DND-41 (cell line): ENCODE results near the gene ACER3.
A peak's percentile ranks its signal among the peaks of the same experiment; 100 is the strongest.
"Not testable (repeated sequence)": the region's sequence is repeated elsewhere in the genome, so short reads cannot be mapped to it uniquely, and the experiment has no call there.

Experiments
- ATAC-seq: fragments of 200-7000 bp; cut with Tn5 transposase; 3 replicates; pipeline ENCODE4 v1.9.1; 2021; ENCODE audit warnings: low read depth; ENCODE audit not compliant: insufficient read depth
- DNase-seq: peaks from one replicate; pipeline ENCODE4 v3.0.0-alpha.2; 2020
- H2AFZ ChIP-seq: 2 replicates; pipeline ENCODE4 v1.6.0; 2012; ENCODE audit warnings: low read depth, low read length
- H3K27ac ChIP-seq: 2 replicates; pipeline ENCODE4 v1.5.1; 2012; ENCODE audit warnings: low read length, inconsistent platforms
- H3K27me3 ChIP-seq: fragments of 200-600 bp; sonication (generic); 2 replicates; pipeline ENCODE4 v1.6.0; 2012; ENCODE audit warnings: low read length, mild to moderate bottlenecking, inconsistent platforms; ENCODE audit not compliant: insufficient read depth, poor library complexity
- H3K36me3 ChIP-seq: 2 replicates; pipeline ENCODE4 v1.5.1; 2012; ENCODE audit warnings: low read length, inconsistent platforms; ENCODE audit not compliant: insufficient read depth
- H3K4me1 ChIP-seq: 2 replicates; pipeline ENCODE4 v1.5.1; 2012; ENCODE audit warnings: mild to moderate bottlenecking, low read length; ENCODE audit not compliant: insufficient read depth
- H3K4me2 ChIP-seq: 2 replicates; pipeline ENCODE4 v1.6.0; 2012; ENCODE audit warnings: mild to moderate bottlenecking, moderate library complexity, low read length, inconsistent platforms; ENCODE audit not compliant: insufficient read depth
- H3K4me3 ChIP-seq, 2 experiments: fragments of 200-600 bp in 1 of 2; shearing (Covaris generic) in 1 of 2; 2 replicates each; pipeline ENCODE4 v1.5.1; 2012 to 2016; ENCODE audit warnings: inconsistent platforms in 2 of 2, low read length in 2 of 2, mild to moderate bottlenecking in 2 of 2, low read depth in 1 of 2, moderate library complexity in 1 of 2
- H3K79me2 ChIP-seq: 2 replicates; pipeline ENCODE4 v1.6.0; 2012; ENCODE audit warnings: low read length, inconsistent platforms; ENCODE audit not compliant: insufficient read depth
- H3K9ac ChIP-seq: 2 replicates; pipeline ENCODE4 v1.6.0; 2012; ENCODE audit warnings: low read depth, mild to moderate bottlenecking, inconsistent platforms, low read length, moderate library complexity
- H3K9me3 ChIP-seq: 2 replicates; pipeline ENCODE4 v1.5.1; 2012; ENCODE audit warnings: low read length, moderate library complexity, mild to moderate bottlenecking, inconsistent platforms; ENCODE audit not compliant: insufficient read depth, severe bottlenecking
- H4K20me1 ChIP-seq: 2 replicates; pipeline ENCODE4 v1.6.0; 2012; ENCODE audit warnings: low read length; ENCODE audit not compliant: insufficient read depth
- EZH2 ChIP-seq: IDR thresholded peaks from 3 replicates; pipeline ENCODE4 v1.6.1; 2012; ENCODE audit warnings: borderline replicate concordance, low read depth, mild to moderate bottlenecking, moderate library complexity, low read length, inconsistent platforms; ENCODE audit not compliant: severe bottlenecking
- TF ChIP-seq, protein P1 (sequence below): IDR thresholded peaks from 2 replicates; pipeline ENCODE4 v1.5.1; 2012; ENCODE audit warnings: borderline replicate concordance, low read length, moderate library complexity, mild to moderate bottlenecking; ENCODE audit not compliant: poor library complexity, severe bottlenecking; ENCODE audit errors: extremely low read depth

The ACER3 gene

DNA sequence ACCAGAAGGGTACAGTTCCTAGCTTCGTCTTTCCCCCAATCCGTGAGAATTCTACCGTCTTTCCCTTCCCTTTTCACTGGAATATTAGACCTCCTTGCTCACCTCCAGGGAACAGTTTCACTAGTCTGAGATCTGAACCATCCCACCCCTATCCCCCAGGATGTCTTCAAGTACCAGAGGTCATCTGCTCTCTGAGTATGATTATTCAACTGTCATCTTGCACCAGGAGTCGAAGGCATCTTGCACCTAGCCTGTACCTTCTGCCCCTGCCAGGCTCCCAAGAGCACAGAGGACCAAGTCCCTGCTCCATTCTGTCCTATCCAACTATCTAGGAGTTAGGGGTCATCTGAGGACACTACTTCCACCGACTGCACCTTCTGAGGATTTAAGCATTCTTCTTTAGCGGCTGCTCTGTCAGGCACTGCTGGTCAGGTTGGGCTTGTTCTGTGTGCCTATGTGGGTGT lies 804 bp downstream of the ACER3 start:
- H3K36me3 ChIP-seq, result no peaks in the 10 kb centered on the region
- H3K9ac ChIP-seq, result peak overlapping the region; percentile 72
- DNase-seq (no peak), ATAC-seq (no peak)
- H3K27me3 ChIP-seq, result no peaks in the 10 kb centered on the region
- peak overlapping the region; percentile 92 for H2AFZ ChIP-seq
- H3K4me1 ChIP-seq, result peaks cover 26% of the 10 kb centered on the region
- H3K4me3 ChIP-seq, result peak overlapping the region; percentile 35 to 82; a peak in 3 of 4 replicates
- H3K9me3 ChIP-seq, result no peaks in the 10 kb centered on the region
- H3K4me2 ChIP-seq, result peak overlapping the region; percentile 82
- H3K79me2 ChIP-seq, result peaks cover 10% of the 10 kb centered on the region
- TF ChIP-seq EZH2, result no peak
- TF ChIP-seq, protein P1, sequence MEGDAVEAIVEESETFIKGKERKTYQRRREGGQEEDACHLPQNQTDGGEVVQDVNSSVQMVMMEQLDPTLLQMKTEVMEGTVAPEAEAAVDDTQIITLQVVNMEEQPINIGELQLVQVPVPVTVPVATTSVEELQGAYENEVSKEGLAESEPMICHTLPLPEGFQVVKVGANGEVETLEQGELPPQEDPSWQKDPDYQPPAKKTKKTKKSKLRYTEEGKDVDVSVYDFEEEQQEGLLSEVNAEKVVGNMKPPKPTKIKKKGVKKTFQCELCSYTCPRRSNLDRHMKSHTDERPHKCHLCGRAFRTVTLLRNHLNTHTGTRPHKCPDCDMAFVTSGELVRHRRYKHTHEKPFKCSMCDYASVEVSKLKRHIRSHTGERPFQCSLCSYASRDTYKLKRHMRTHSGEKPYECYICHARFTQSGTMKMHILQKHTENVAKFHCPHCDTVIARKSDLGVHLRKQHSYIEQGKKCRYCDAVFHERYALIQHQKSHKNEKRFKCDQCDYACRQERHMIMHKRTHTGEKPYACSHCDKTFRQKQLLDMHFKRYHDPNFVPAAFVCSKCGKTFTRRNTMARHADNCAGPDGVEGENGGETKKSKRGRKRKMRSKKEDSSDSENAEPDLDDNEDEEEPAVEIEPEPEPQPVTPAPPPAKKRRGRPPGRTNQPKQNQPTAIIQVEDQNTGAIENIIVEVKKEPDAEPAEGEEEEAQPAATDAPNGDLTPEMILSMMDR, result no peak
- no peaks in the 10 kb centered on the region for H4K20me1 ChIP-seq
- H3K27ac ChIP-seq, result peak overlapping the region; percentile 62; the same call in 1 of the 2 replicates

DNA sequence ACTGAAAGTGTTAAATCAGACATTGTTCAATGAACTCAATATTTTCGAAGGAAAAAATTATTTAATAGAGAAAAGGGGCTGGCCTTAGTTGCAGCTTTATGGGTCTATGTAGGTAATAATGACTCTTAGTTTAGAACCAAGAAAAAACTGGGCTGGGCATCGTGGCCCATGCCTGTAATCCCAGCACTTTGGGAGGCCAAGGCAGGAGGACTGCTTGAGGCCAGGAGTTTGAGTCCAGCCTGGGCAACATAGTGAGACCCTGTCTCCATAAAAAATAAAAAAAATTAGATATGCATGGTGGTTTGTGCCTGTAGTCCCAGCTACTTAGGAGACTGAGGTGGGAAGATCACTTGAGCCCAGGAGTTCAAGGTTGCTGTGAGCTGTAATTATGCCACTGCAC lies 2.1 kb downstream of the ACER3 start:
- not testable (repeated sequence) for H3K36me3 ChIP-seq, H2AFZ ChIP-seq, H3K27ac ChIP-seq, H3K9ac ChIP-seq, H3K9me3 ChIP-seq, DNase-seq, ATAC-seq, H3K79me2 ChIP-seq, H3K4me3 ChIP-seq, H3K27me3 ChIP-seq, H4K20me1 ChIP-seq
- Histone ChIP-seq H3K4me2 (peak overlapping the region; percentile 82; the same call in 1 of the 2 replicates), H3K4me1 (peaks cover 26% of the 10 kb centered on the region)

- Histone ChIP-seq H3K27ac (no peak overlapping the region), H3K36me3 (no peaks in the 10 kb centered on the region), H3K4me2 (no peak overlapping the region)
Observed at GRCh38 chr11:76863196-76863777, 2.6 kb downstream of the ACER3 start.

More at GRCh38 chr11:76863196-76863777, 2.6 kb downstream of the ACER3 start:
- no peak for ATAC-seq
- Histone ChIP-seq H3K79me2 (peaks cover 10% of the 10 kb centered on the region), H3K27me3 (no peaks in the 10 kb centered on the region), H4K20me1 (no peaks in the 10 kb centered on the region), H3K4me3 (no peak overlapping the region), H3K4me1 (peaks cover 26% of the 10 kb centered on the region), H3K9me3 (no peaks in the 10 kb centered on the region), H3K9ac (no peak overlapping the region), H2AFZ (no peak overlapping the region)
- TF ChIP-seq, protein P1, result no peak
- no peak for TF ChIP-seq EZH2
- no peak for DNase-seq
